Stimulated activated CD4-positive, alpha-beta T cell treated with anti-CD3 and anti-CD28 coated beads, TNF-alpha, amount 100 ng/mL, for 1 hour (primary cell): Measurements from ENCODE around the gene NAV2.
"Not testable (repeated sequence)": the region's sequence is repeated elsewhere in the genome, so short reads cannot be mapped to it uniquely, and the experiment has no call there.

Experiments
- DNase-seq, 3 donors: peaks; one replicate each; pipeline ENCODE4 v3.0.0-alpha.2; 2020; ENCODE audit warnings: low read depth in 3 of 3, low spot score in 1 of 3

The NAV2 gene

DNA sequence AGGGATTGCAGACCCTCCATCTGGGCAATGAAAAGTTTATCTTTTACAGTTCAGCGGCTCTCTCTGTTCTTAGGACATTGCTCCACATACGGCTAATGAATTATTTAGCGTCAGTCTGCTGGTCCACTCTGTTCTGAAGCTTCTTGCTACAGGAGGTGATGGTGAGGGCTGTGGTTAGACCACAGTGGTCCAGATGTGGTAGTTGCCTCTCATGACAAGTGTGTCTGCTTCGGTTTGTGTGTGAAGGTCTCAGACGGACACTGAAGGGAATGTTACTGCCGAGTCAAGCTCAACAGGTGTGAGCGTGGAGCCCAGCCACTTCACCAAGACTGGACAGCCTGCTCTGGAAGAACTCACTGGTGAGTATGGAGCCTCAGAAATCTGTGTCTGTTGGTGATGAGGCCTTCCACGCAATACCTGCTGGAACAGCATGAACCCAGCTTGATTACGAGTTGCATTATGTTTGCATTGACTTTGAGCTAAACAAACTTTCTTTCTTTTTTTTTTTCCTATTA, 226.8 kb downstream of the NAV2 start:
- no peak for DNase-seq

DNA sequence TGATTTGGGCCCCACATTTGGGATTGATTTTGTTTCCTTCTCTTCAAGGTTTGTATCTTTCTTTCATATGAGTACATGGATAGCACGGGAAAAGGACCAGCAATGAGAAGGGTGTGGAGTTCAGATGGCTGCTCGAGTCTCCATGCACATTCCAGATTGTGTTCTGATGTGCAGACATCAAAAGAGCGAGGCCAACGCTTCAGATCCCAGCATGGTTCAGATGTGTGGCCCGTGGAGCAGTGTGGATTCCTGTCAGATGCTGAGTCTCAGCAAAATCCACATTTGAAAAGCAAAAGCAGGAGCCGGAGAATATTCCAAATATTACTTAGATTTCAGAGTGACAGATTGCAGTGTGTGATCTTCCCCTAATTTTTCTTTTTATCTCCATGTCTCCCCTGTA, 228.2 kb downstream of the NAV2 start:
- DNase-seq, result no peak

DNA sequence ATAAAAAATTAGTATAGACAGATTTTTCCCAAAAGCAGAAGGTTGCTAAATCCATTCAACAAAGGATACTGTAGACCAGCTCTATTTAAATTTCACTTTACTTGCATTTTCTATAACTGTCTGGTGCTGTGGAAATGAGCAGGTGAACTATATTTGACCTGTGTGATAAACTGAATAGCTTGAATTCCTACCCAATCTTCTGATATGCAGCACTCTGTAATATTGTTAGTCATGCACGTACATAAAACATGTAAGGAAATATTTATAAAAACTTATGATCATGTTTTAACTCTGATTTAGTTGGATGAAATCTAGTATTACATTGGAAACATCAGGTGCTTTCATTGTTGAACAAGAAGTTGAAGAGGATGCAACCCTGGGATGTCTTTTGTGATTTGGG, 234.0 kb downstream of the NAV2 start:
- DNase-seq, result no peak

- DNase-seq, result no peak
These were observed 235.0 kb downstream of the NAV2 start for GRCh38 chr11:19947537-19948114.

- no peak for DNase-seq
These were observed 237.0 kb downstream of the NAV2 start for GRCh38 chr11:19949606-19950005.

- no peak for DNase-seq
These were observed 239.0 kb downstream of the NAV2 start for GRCh38 chr11:19951558-19952115.

- DNase-seq, result no peak
These were observed 239.5 kb downstream of the NAV2 start for GRCh38 chr11:19952116-19952605.

DNA sequence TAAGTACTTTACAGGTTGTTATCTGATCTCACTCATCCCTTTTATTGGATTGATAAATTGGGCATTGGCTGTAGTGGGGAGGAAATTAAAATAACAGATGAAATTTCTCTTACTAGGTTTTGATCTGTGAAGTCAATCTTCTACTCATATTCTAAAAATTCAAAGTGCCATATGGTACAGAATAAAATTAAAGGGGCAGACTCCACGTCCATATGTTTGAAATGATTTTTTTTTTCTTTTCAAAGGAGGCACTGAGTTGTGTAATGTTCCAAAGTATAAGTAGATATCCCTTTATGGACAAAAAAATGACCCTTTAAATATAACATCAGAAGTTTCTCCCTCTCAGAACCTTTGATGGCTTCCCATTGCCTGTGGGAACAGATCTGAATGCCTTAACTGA, 240.3 kb downstream of the NAV2 start:
- no peak for DNase-seq

- DNase-seq, result no peak
These were observed 240.7 kb downstream of the NAV2 start for GRCh38 chr11:19953336-19953735.

DNA sequence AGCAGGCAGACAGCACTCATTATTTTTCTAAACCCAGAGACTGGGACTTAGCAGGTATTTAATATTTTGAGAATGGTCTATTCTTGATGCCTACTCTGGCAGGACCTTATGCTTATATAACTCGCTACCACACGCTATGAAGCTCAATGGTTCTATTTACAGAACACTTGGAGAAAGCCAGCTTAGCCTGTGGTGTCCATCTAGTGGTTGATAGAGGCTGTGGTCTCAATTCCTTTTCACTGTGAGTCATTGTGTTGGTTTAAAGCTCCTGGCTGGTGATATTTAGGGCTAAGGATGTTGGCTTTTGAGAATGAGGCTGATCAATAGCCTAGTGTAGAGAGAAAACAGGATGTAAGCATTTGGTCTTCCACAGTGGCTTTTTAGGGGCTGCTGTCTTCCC, 241.3 kb downstream of the NAV2 start:
- no peak for DNase-seq

GRCh38 chr11:19954899-19955298, 242.3 kb downstream of the NAV2 start:
- DNase-seq, result no peak

DNA sequence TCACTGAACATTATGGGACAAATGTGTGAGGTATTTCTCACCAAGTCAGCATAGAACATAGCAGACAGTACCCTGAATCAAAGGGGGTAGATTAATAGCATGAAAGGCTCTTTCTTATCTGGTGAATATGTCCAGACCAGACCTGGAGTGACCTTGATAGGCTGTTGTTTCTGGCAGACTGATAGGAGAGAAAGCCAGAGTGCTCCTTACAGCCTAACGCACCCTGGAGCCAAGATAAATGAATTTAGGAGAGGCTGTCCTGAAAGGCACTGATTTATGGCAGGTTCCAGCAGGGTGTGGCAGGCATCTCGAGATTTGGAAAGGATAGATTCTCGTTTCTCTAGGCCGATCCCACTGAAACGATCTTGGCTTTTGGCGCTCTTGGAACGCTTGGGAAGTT, 243.0 kb downstream of the NAV2 start:
- no peak for DNase-seq

DNA sequence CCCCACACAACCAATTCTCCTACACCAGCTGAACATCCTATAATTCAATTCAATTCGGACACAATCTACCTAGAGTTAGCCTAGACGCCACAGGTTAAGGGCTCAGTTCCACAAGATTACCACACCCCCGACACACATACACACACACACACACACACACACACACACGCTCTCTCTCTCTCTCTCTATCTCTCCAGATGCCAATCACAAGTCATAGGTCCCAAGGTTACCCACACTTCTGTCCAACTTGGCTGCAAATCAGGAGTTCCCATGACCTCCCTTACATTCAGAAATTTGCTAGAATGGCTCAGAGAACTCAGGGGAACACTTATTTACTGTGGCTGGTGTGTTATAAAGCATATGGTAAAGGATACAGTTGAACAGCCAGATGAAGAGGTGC, 243.6 kb downstream of the NAV2 start:
- no peak for DNase-seq

DNA sequence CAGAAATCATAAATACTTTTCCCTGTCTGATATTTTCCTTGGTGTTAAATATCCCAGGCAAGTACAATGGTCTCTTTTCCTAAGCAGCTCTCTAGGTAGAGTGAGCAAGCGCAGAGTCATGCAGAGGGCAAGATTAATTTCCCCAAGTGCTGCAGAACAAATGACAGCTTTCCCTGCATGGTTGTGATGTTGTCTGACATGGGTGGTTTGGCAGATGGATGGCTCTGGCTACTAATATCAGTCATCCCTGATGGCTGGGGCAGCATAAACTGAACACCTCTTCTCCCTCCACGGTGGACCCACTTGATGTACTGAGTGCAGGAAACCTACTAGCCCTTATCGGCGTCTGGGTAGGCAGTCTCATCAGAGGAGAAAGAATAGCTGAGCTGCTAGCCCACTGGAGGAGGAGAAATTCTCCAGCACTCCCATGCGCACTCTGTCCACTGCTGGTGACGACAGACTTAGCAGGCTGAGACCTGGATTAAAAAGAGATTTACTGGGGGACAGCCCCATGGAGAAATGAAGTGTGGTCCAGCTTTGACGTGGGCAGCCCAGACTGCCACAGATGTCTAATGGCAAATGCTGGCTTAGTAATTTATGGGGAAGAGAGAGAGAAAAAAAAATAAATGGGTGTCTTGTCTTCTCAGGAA, 244.8 kb downstream of the NAV2 start:
- DNase-seq, result no peak

DNA sequence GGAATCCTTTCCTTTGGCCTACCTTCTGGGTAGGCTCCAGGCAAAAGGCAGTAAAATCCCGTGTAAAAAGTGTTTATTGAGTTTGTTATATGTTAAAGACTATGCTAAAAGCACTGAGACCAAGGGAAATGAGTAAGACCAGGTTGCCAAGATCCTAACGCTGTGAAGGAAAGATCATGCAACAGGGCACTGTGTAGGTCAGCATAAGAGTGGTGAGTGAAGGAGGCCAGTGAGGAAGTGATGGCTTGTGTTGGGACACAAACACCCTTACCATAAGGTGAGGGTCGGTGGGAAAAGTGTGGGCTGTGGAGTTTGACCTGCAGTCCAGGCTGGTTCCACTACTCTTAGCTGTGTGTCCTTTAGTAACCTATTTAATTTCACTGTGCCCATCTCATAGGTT, 245.6 kb downstream of the NAV2 start:
- no peak for DNase-seq

GRCh38 chr11:19959210-19959609, 246.6 kb downstream of the NAV2 start:
- no peak for DNase-seq

DNA sequence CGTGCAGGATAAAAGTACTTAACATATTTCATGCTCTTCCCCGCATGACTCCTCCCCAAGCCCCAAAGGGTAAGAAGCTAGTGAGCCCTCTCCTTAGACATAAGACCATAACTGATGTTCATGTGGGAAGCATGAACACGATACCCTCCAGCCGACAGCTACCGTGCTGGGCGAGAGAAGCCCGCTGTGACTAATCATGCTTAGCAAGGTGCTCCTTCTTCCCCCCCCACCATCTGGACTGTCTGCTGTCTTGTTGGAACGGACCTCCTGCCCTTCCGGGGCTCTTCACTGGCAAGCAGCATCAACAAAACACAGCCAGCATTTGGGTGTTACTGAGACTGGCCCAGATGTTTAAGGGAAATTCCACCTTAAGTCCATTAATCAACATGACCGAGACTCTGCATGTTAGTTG, 247.0 kb downstream of the NAV2 start:
- no peak for DNase-seq

- DNase-seq, result not testable (repeated sequence)
These were observed 247.8 kb downstream of the NAV2 start for GRCh38 chr11:19960410-19960809.

GRCh38 chr11:19961225-19961624, 248.6 kb downstream of the NAV2 start:
- DNase-seq, result no peak

- DNase-seq, result no peak
These were observed 249.6 kb downstream of the NAV2 start for GRCh38 chr11:19962053-19962800.

- no peak for DNase-seq
These were observed 250.2 kb downstream of the NAV2 start for GRCh38 chr11:19962801-19963175.
